ENCODE measurements around the gene DMRTB1. TPM values are rescaled to one million over a fixed set of nuclear protein-coding genes. Genes with fewer than 3 reads are reported as not detected.

Gene DMRTB1
- total and polyA plus RNA-seq, 2 of the 4 experiments (the other 2 are of a cell fraction) = not detected

DNA sequence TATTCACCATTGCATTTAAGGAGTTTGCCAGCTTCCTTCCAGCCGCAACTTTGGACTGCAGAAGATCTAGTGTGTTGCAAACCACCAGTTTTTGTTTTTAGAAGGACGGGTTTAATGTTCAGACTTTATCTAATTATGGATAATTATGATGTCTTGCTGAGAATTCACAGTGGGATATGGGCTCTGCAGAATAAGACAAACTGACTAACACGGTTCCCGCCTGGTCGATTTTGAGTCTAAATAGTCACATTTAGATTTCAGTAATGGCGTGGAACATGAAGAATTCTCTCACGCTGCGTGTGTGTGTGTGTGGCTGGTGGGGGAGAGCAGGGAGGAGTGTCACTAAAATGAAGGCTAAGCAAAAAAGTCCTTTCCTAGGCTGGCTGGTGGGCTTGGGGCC, 48.5 kb upstream of the DMRTB1 start:
- Histone ChIP-seq H3K27ac (ENCODE audit: insufficient read depth, low read length) (no peak overlapping the region), H4K5ac (ENCODE audit: low read depth, low read length) (no peak overlapping the region), H3K23ac (ENCODE audit: low read depth, low read length) (no peak overlapping the region), H3K4me3 (ENCODE audit: insufficient read depth, low read depth, low read length) (no peak overlapping the region), H3K4me1 (ENCODE audit: control insufficient read depth, insufficient read depth, low read length) (peaks cover 24% of the 10 kb centered on the region), H3K14ac (replicated peaks; ENCODE audit: low read depth, low read length) (no peak overlapping the region), H2BK5ac (ENCODE audit: low read depth, low read length, poor library complexity, severe bottlenecking) (no peak overlapping the region), H2BK20ac (ENCODE audit: low read depth, low read length) (no peak overlapping the region), H2AK9ac (replicated peaks; ENCODE audit: low read depth, low read length, poor library complexity) (no peak overlapping the region), H3K9me1 (ENCODE audit: insufficient read depth, low read length) (peaks cover 25% of the 10 kb centered on the region), H3K27me3 (ENCODE audit: control insufficient read depth, insufficient read depth, low read length) (peaks cover 36% of the 10 kb centered on the region), H2BK120ac (ENCODE audit: low read depth, low read length) (no peak overlapping the region), H2AK5ac (ENCODE audit: low read depth, low read length) (peak overlapping the region; percentile 30; the same call in 1 of the 2 replicates), H3K18ac (ENCODE audit: low read depth, low read length) (no peak overlapping the region), H3K56ac (ENCODE audit: extremely low read depth, insufficient read depth, low read length) (no peak overlapping the region), H4K20me1 (ENCODE audit: insufficient read depth, low read length) (peaks cover 10% of the 10 kb centered on the region), H3K4me2 (ENCODE audit: low read depth, low read length) (no peak overlapping the region), H3K9ac (ENCODE audit: low read depth, low read length) (no peak overlapping the region), H4K8ac (ENCODE audit: low read depth in 2 of 2, low read length in 2 of 2) (no peak overlapping the region; a peak in 1 of 4 replicates), H2BK15ac (ENCODE audit: low read depth, low read length) (0 out of 3 replicates have a peak overlapping the region, but pooled peaks have one; percentile 40), H3K9me3 (ENCODE audit: control insufficient read depth, insufficient read depth, low read length) (no peaks in the 10 kb centered on the region; the same call in 1 of the 2 replicates), H4K91ac (ENCODE audit: insufficient read depth, low read depth, low read length) (no peak overlapping the region), H3K36me3 (ENCODE audit: control insufficient read depth, insufficient read depth, low read length) (no peaks in the 10 kb centered on the region), H3K79me1 (ENCODE audit: low read depth in 1 of 2, low read length in 2 of 2) (no peaks in the 10 kb centered on the region), H3K4ac (ENCODE audit: low read depth, low read length) (no peak overlapping the region), H2AFZ (replicated peaks; ENCODE audit: low read length, poor library complexity) (no peak overlapping the region)
- CTCF ChIA-PET = no interaction called here
- no peak for TF ChIP-seq CTCF (conservative IDR thresholded peaks at IDR 0.05; ENCODE audit: low read depth, low read length)
- no peak for TF ChIP-seq MAFK (IDR thresholded peaks at IDR 0.05; ENCODE audit: low read depth, low read length)
- TF ChIP-seq RFX5 (IDR thresholded peaks at IDR 0.05; ENCODE audit: low read depth, low read length) = no peak
- no peak for TF ChIP-seq NFE2L2 (IDR thresholded peaks at IDR 0.05; ENCODE audit: low read depth, low read length)
- no peak for TF ChIP-seq ELK1 (IDR thresholded peaks at IDR 0.05; ENCODE audit: borderline replicate concordance, low read depth, low read length)
- no peak for TF ChIP-seq POLR2A (IDR thresholded peaks at IDR 0.05; ENCODE audit: low read depth, low read length)
- no peak for TF ChIP-seq BHLHE40 (IDR thresholded peaks at IDR 0.05; ENCODE audit: low read depth, low read length)
- TF ChIP-seq RAD21 (IDR thresholded peaks at IDR 0.05; ENCODE audit: low read length) = no peak
- TF ChIP-seq MAZ (IDR thresholded peaks at IDR 0.05; ENCODE audit: borderline replicate concordance, low read depth, low read length) = no peak
- ATAC-seq (ENCODE audit: low read depth) = no peak
- DNase-seq = no peak
- no TSS peak for BruUV-seq (replicated peaks)
- dilution Hi-C loops (cut with HindIII; ENCODE audit: low sequenced_read_pairs, unreplicated experiment) (no loop called here), in situ Hi-C loops (cut with MboI; ENCODE audit: low sequenced_read_pairs) (no loop called here), intact Hi-C loops (cut with micrococcal nuclease) (no loop called here)
- WGBS, 2 experiments (ENCODE audit: extremely low coverage in 2 of 2, insufficient read length in 1 of 2) = no CpG with 5 or more reads among the region's 8 CpGs
- POLR2A ChIA-PET (ENCODE audit: unreplicated experiment) = interaction anchor here (0.6 kb wide), 1 partner anchor 13 kb away, joined by 3 read pairs; no protein-coding TSS in a partner anchor
